HepG2 (cell line): Measurements from ENCODE around the gene NOTCH4. TPM values are rescaled to one million over a fixed set of nuclear protein-coding genes. Genes with fewer than 3 reads are reported as not detected.

Source experiments
- CBX2 ChIP-seq, 2 experiments: fragments of 200-600 bp in 1 of 2; sonication (generic); formaldehyde crosslinking in 1 of 2; IDR thresholded peaks; 2 replicates each; pipeline versions ENCODE4 v1.7.0 to v1.8.1; 2018 to 2022; ENCODE audit warnings: low read depth in 2 of 2, low read length in 1 of 2, mild to moderate bottlenecking in 1 of 2, missing genetic modification reagents in 1 of 2
- CENPX ChIP-seq: sonication (generic); formaldehyde crosslinking; IDR thresholded peaks from 2 replicates; pipeline ENCODE4 v1.9.0; 2021; ENCODE audit warnings: mild to moderate bottlenecking, missing genetic modification reagents, moderate library complexity
- ESRRA ChIP-seq: sonication (generic); formaldehyde crosslinking; IDR thresholded peaks from 2 replicates; pipeline ENCODE4 v1.5.1; 2020; ENCODE audit warnings: mild to moderate bottlenecking, low read depth, missing genetic modification reagents
- HNRNPL ChIP-seq: fragments of 200-400 bp; formaldehyde crosslinking; IDR thresholded peaks from 2 replicates; pipeline ENCODE4 v1.6.1; 2017; ENCODE audit warnings: mild to moderate bottlenecking, low read depth, low read length
- KLF11 ChIP-seq: IDR thresholded peaks from 2 replicates; pipeline ENCODE4 v1.6.1; 2016; ENCODE audit warnings: missing compliant biosample characterization
- LBX2 ChIP-seq: sonication (generic); formaldehyde crosslinking; IDR thresholded peaks from 2 replicates; pipeline ENCODE4 v1.5.0; 2020; ENCODE audit warnings: missing genetic modification reagents, mild to moderate bottlenecking, borderline replicate concordance
- MTA1 ChIP-seq: sonication (generic); formaldehyde crosslinking; IDR thresholded peaks from 2 replicates; pipeline ENCODE4 v1.4.0; 2020; ENCODE audit warnings: missing genetic modification reagents, mild to moderate bottlenecking, borderline replicate concordance
- NBN ChIP-seq: fragments of 450-650 bp; conservative IDR thresholded peaks from 2 replicates; pipeline ENCODE4 v1.6.1; 2017
- RORA ChIP-seq: sonication (generic); formaldehyde crosslinking; IDR thresholded peaks from 2 replicates; pipeline ENCODE4 v1.5.0; 2020; ENCODE audit warnings: mild to moderate bottlenecking, missing genetic modification reagents, moderate library complexity
- SAP130 ChIP-seq: IDR thresholded peaks from 2 replicates; pipeline ENCODE4 v1.6.1; 2016; ENCODE audit warnings: low read depth
- STAG1 ChIP-seq: sonication (generic); formaldehyde crosslinking; IDR thresholded peaks from 2 replicates; pipeline ENCODE4 v1.4.0; 2020; ENCODE audit warnings: missing genetic modification reagents
- TBX2 ChIP-seq: sonication (generic); formaldehyde crosslinking; IDR thresholded peaks from 2 replicates; pipeline ENCODE4 v1.5.0; 2020; ENCODE audit warnings: missing genetic modification reagents, mild to moderate bottlenecking, borderline replicate concordance
- THYN1 ChIP-seq: sonication (generic); formaldehyde crosslinking; IDR thresholded peaks from 2 replicates; pipeline ENCODE4 v1.8.1; 2023; ENCODE audit warnings: low read depth, mild to moderate bottlenecking, moderate library complexity, missing genetic modification reagents, borderline replicate concordance
- TSC22D2 ChIP-seq: sonication (generic); formaldehyde crosslinking; IDR thresholded peaks from 2 replicates; pipeline ENCODE4 v1.5.1; 2020; ENCODE audit warnings: missing genetic modification reagents, mild to moderate bottlenecking, borderline replicate concordance
- ZBTB25 ChIP-seq: IDR thresholded peaks from 2 replicates; pipeline ENCODE4 v1.6.1; 2018; ENCODE audit warnings: missing genetic modification reagents
- ZBTB7A ChIP-seq: sonication (generic); formaldehyde crosslinking; IDR thresholded peaks from 2 replicates; pipeline ENCODE4 v1.8.0; 2022; ENCODE audit warnings: mild to moderate bottlenecking, missing genetic modification reagents
- ZC3H13 ChIP-seq: sonication (generic); formaldehyde crosslinking; IDR thresholded peaks from 2 replicates; pipeline ENCODE4 v1.8.1; 2023; ENCODE audit warnings: mild to moderate bottlenecking, missing genetic modification reagents, moderate library complexity
- ZFY ChIP-seq: sonication (generic); formaldehyde crosslinking; IDR thresholded peaks from 2 replicates; pipeline ENCODE4 v1.4.0; 2020; ENCODE audit warnings: missing genetic modification reagents
- ZHX1 ChIP-seq: sonication (generic); formaldehyde crosslinking; IDR thresholded peaks from 2 replicates; pipeline ENCODE4 v1.8.1; 2022; ENCODE audit warnings: low read depth, mild to moderate bottlenecking, missing genetic modification reagents
- ZNF207 ChIP-seq: fragments of 450-650 bp; IDR thresholded peaks from 2 replicates; pipeline ENCODE4 v1.6.1; 2016; ENCODE audit warnings: antibody characterized with exemption, borderline replicate concordance
- ZNF33A ChIP-seq: sonication (generic); formaldehyde crosslinking; IDR thresholded peaks from 2 replicates; pipeline ENCODE4 v1.5.1; 2020; ENCODE audit warnings: missing genetic modification reagents, mild to moderate bottlenecking, moderate library complexity, borderline replicate concordance
- ZNF446 ChIP-seq: sonication (generic); formaldehyde crosslinking; IDR thresholded peaks from 2 replicates; pipeline ENCODE4 v1.5.0; 2020; ENCODE audit warnings: mild to moderate bottlenecking, missing genetic modification reagents
- ZNF589 ChIP-seq: sonication (generic); formaldehyde crosslinking; conservative IDR thresholded peaks from 2 replicates; pipeline ENCODE4 v1.8.0; 2022; ENCODE audit warnings: mild to moderate bottlenecking, moderate library complexity, missing genetic modification reagents
- ZNF670 ChIP-seq: sonication (generic); formaldehyde crosslinking; IDR thresholded peaks from 2 replicates; pipeline ENCODE4 v1.8.0; 2022; ENCODE audit warnings: mild to moderate bottlenecking, missing genetic modification reagents, borderline replicate concordance
- ZNF766 ChIP-seq: sonication (generic); formaldehyde crosslinking; IDR thresholded peaks from 2 replicates; pipeline ENCODE4 v1.5.0; 2020; ENCODE audit warnings: missing genetic modification reagents, borderline replicate concordance
- ZNF776 ChIP-seq: sonication (generic); formaldehyde crosslinking; IDR thresholded peaks from 2 replicates; pipeline ENCODE4 v1.4.0; 2020; ENCODE audit warnings: mild to moderate bottlenecking, missing genetic modification reagents
- ZNF790 ChIP-seq: sonication (generic); formaldehyde crosslinking; IDR thresholded peaks from 2 replicates; pipeline ENCODE4 v1.8.0; 2022; ENCODE audit warnings: missing genetic modification reagents, mild to moderate bottlenecking, borderline replicate concordance
- ZNF883 ChIP-seq: sonication (generic); formaldehyde crosslinking; IDR thresholded peaks from 2 replicates; pipeline ENCODE4 v1.5.1; 2020; ENCODE audit warnings: mild to moderate bottlenecking, missing genetic modification reagents; ENCODE audit errors: not compliant biosample characterization
- polyA plus RNA-seq, 8 experiments: library from polyadenylated mRNA; depleted of rRNA in 3 of 8; stranded (reverse) in 7 of 8; unstranded in 1 of 8; fragments of >200 nt; fragmentation: Illumina TruSeq in 4 of 8; extraction: Trizol in 4 of 8; gene quantifications; 2 replicates each; pipeline versions ENCODE4 v1.2.1 to v1.2.3, GENCODE V29; 2011 to 2016; ENCODE audit warnings: low read depth in 4 of 8, missing spikeins in 1 of 8, mixed read lengths in 1 of 8; ENCODE audit not compliant: insufficient read depth in 1 of 8
- total RNA-seq, 5 experiments: library from RNA; depleted of rRNA; stranded (reverse); fragments of >200 nt; fragmentation: Illumina TruSeq; extraction: Trizol; gene quantifications; 2 replicates each; pipeline ENCODE4 v1.2.3, GENCODE V29; 2016; ENCODE audit warnings: low read depth in 1 of 5

The NOTCH4 gene
- total and polyA plus RNA-seq, 2 of the 13 experiments (the other 11 are each of a cell fraction or from before 2014, with no cell fraction given) = 0.51 to 0.83 TPM

GRCh38 chr6:32177183-32177787 is 46.6 kb downstream of the NOTCH4 start (continued):
- peak; percentile 80; the same call in 1 of the 2 replicates for TF ChIP-seq ZHX1 (CRISPR knock-in tag)
- no peak for TF ChIP-seq ZNF446 (CRISPR knock-in tag)
- no peak for TF ChIP-seq ZNF790 (CRISPR knock-in tag)
- TF ChIP-seq ZFY (CRISPR knock-in tag) = no peak
- no peak for TF ChIP-seq NBN
- TF ChIP-seq MTA1 (CRISPR knock-in tag) = no peak
- TF ChIP-seq HNRNPL = no peak
- TF ChIP-seq TSC22D2 = no peak
- TF ChIP-seq LBX2 (CRISPR knock-in tag) = no peak
- no peak for TF ChIP-seq KLF11 (CRISPR knock-in tag)
- no peak for TF ChIP-seq ZNF766
- no peak; the same call in 1 of the 2 replicates for TF ChIP-seq ZBTB7A (CRISPR knock-in tag)
- no peak for TF ChIP-seq ZNF33A (CRISPR knock-in tag)
- no peak for TF ChIP-seq RORA (CRISPR knock-in tag)
- no peak for TF ChIP-seq ZNF670 (CRISPR knock-in tag)
- no peak for TF ChIP-seq CBX2 (IDR thresholded peaks at IDR 0.05; ENCODE audit: low read depth, low read length)
- no peak for TF ChIP-seq CBX2 (CRISPR knock-in tag; IDR thresholded peaks at IDR 0.05; ENCODE audit: low read depth)
- TF ChIP-seq SAP130 (CRISPR knock-in tag) = 0 out of 2 replicates have a peak, but pooled peaks have one; percentile 6
- TF ChIP-seq ZNF589 (CRISPR knock-in tag) = no peak
- no peak for TF ChIP-seq ZC3H13 (CRISPR knock-in tag)
- TF ChIP-seq CENPX (CRISPR knock-in tag) = no peak
- TF ChIP-seq THYN1 = no peak
- no peak for TF ChIP-seq TBX2 (CRISPR knock-in tag)
- no peak for TF ChIP-seq STAG1
- TF ChIP-seq ZBTB25 = 0 out of 2 replicates have a peak, but pooled peaks have one; percentile 21
- TF ChIP-seq ZNF776 = no peak
- no peak for TF ChIP-seq ESRRA (CRISPR knock-in tag)
- TF ChIP-seq ZNF883 = no peak
- TF ChIP-seq ZNF207 = no peak
